HepG2 (cell line): ENCODE results near the gene FOSL2. TPM values are rescaled to one million over a fixed set of nuclear protein-coding genes. Genes with fewer than 3 reads are reported as not detected.

Source experiments
- CREB3 ChIP-seq: sonication (generic); formaldehyde crosslinking; IDR thresholded peaks from 2 replicates; pipeline ENCODE4 v1.5.0; 2020; ENCODE audit warnings: missing genetic modification reagents
- DMTF1 ChIP-seq: sonication (generic); formaldehyde crosslinking; IDR thresholded peaks from 2 replicates; pipeline ENCODE4 v1.4.0; 2020; ENCODE audit warnings: mild to moderate bottlenecking, missing genetic modification reagents
- GMEB2 ChIP-seq: IDR thresholded peaks from 2 replicates; pipeline ENCODE4 v1.6.1; 2016; ENCODE audit warnings: missing biosample characterization, missing genetic modification reagents, low read depth
- GPBP1L1 ChIP-seq: sonication (generic); formaldehyde crosslinking; IDR thresholded peaks from 2 replicates; pipeline ENCODE4 v1.5.0; 2020; ENCODE audit warnings: mild to moderate bottlenecking, missing genetic modification reagents
- HINFP ChIP-seq: sonication (generic); formaldehyde crosslinking; IDR thresholded peaks from 2 replicates; pipeline ENCODE4 v1.4.0; 2020; ENCODE audit warnings: low read depth, mild to moderate bottlenecking, missing genetic modification reagents
- IRX3 ChIP-seq: sonication (generic); formaldehyde crosslinking; IDR thresholded peaks from 2 replicates; pipeline ENCODE4 v1.8.1; 2023; ENCODE audit warnings: mild to moderate bottlenecking, low read depth, missing genetic modification reagents, borderline replicate concordance
- MAFF ChIP-seq: IDR thresholded peaks from 2 replicates; pipeline ENCODE4 v1.6.1; 2011; ENCODE audit warnings: low read depth, low read length, improper control_type of control experiment
- RNF219 ChIP-seq: sonication (generic); formaldehyde crosslinking; IDR thresholded peaks from 2 replicates; pipeline ENCODE4 v1.5.0; 2020; ENCODE audit warnings: mild to moderate bottlenecking, missing genetic modification reagents
- RXRB ChIP-seq: IDR thresholded peaks from 2 replicates; pipeline ENCODE4 v1.6.1; 2016; ENCODE audit warnings: borderline replicate concordance, missing genetic modification reagents, missing compliant biosample characterization
- U2AF1 ChIP-seq: fragments of 200-400 bp; formaldehyde crosslinking; optimal IDR thresholded peaks from 2 replicates; pipeline ENCODE3; 2017; ENCODE audit warnings: mild to moderate bottlenecking, low read depth, low read length
- ZBTB3 ChIP-seq: sonication (generic); formaldehyde crosslinking; IDR thresholded peaks from 2 replicates; pipeline ENCODE4 v1.4.0; 2020; ENCODE audit warnings: low read depth, mild to moderate bottlenecking, moderate library complexity, missing genetic modification reagents, borderline replicate concordance
- ZNF224 ChIP-seq: sonication (generic); formaldehyde crosslinking; IDR thresholded peaks from 2 replicates; pipeline ENCODE4 v1.5.0; 2020; ENCODE audit warnings: mild to moderate bottlenecking, missing genetic modification reagents
- ZNF292 ChIP-seq: sonication (generic); formaldehyde crosslinking; IDR thresholded peaks from 2 replicates; pipeline ENCODE4 v1.8.1; 2022; ENCODE audit warnings: mild to moderate bottlenecking, low read depth, missing genetic modification reagents, borderline replicate concordance
- ZNF44 ChIP-seq: sonication (generic); formaldehyde crosslinking; IDR thresholded peaks from 2 replicates; pipeline ENCODE4 v1.5.1; 2020; ENCODE audit warnings: mild to moderate bottlenecking, missing genetic modification reagents
- ZNF678 ChIP-seq: sonication (generic); formaldehyde crosslinking; IDR thresholded peaks from 2 replicates; pipeline ENCODE4 v1.4.0; 2020; ENCODE audit warnings: mild to moderate bottlenecking, missing genetic modification reagents
- ZNF704 ChIP-seq: sonication (generic); formaldehyde crosslinking; IDR thresholded peaks from 2 replicates; pipeline ENCODE4 v1.8.1; 2023; ENCODE audit warnings: mild to moderate bottlenecking, inconsistent platforms, moderate library complexity, missing genetic modification reagents, borderline replicate concordance
- ZSCAN12 ChIP-seq: sonication (generic); formaldehyde crosslinking; IDR thresholded peaks from 2 replicates; pipeline ENCODE4 v1.9.0; 2021; ENCODE audit warnings: mild to moderate bottlenecking, missing genetic modification reagents
- polyA plus RNA-seq, 8 experiments: library from polyadenylated mRNA; depleted of rRNA in 3 of 8; stranded (reverse) in 7 of 8; unstranded in 1 of 8; fragments of >200 nt; fragmentation: Illumina TruSeq in 4 of 8; extraction: Trizol in 4 of 8; gene quantifications; 2 replicates each; pipeline versions ENCODE4 v1.2.1 to v1.2.3, GENCODE V29; 2011 to 2016; ENCODE audit warnings: low read depth in 4 of 8, missing spikeins in 1 of 8, mixed read lengths in 1 of 8; ENCODE audit not compliant: insufficient read depth in 1 of 8
- total RNA-seq, 5 experiments: library from RNA; depleted of rRNA; stranded (reverse); fragments of >200 nt; fragmentation: Illumina TruSeq; extraction: Trizol; gene quantifications; 2 replicates each; pipeline ENCODE4 v1.2.3, GENCODE V29; 2016; ENCODE audit warnings: low read depth in 1 of 5

The FOSL2 gene
- total and polyA plus RNA-seq, 2 of the 13 experiments (the other 11 are each of a cell fraction or from before 2014, with no cell fraction given): 3.4 to 18.1 TPM

- TF ChIP-seq GMEB2 (CRISPR knock-in tag) (no peak), ZSCAN12 (no peak), ZNF292 (CRISPR knock-in tag) (no peak), ZBTB3 (CRISPR knock-in tag) (no peak), MAFF (no peak), ZNF704 (CRISPR knock-in tag) (no peak), RXRB (no peak), GPBP1L1 (CRISPR knock-in tag) (no peak), CREB3 (no peak; the same call in 1 of the 2 replicates), U2AF1 (no peak), ZNF44 (CRISPR knock-in tag) (peak; percentile 2; the same call in 1 of the 2 replicates), DMTF1 (no peak), IRX3 (CRISPR knock-in tag) (no peak), HINFP (no peak), ZNF224 (CRISPR knock-in tag) (peak; percentile 41; the same call in 1 of the 2 replicates), RNF219 (no peak), ZNF678 (CRISPR knock-in tag) (no peak)
Measured at GRCh38 chr2:28390241-28390745, 2.4 kb upstream of the FOSL2 start (continued).
